WTC11 (cell line): Measurements from ENCODE around the gene ZNF415. TPM values are rescaled to one million over a fixed set of nuclear protein-coding genes. Genes with fewer than 3 reads are reported as not detected.

Source experiments
- ATAC-seq: fragments of 200-7000 bp; cut with Tn5 transposase; 2 replicates; pipeline ENCODE4 v1.10.0; 2021; ENCODE audit warnings: mild to moderate bottlenecking, moderate library complexity
- CTCF ChIA-PET: fragments of 300-600 bp; sonication (Branson Sonifier 250); formaldehyde crosslinking; loops from one replicate; lab custom pipeline; 2021; ENCODE audit warnings: antibody characterized with exemption; lab: Charles Lee
- POLR2A ChIA-PET: fragments of 350-600 bp; sonication (Branson Sonifier 250); formaldehyde crosslinking; loops from one replicate; lab custom pipeline; 2021; ENCODE audit warnings: antibody characterized with exemption; lab: Charles Lee
- DNase-seq: peaks from one replicate; pipeline ENCODE4 v3.0.0; 2021; ENCODE audit warnings: low spot score
- H3K27ac Mint-ChIP-seq: 2 replicates; pipeline ENCODE4 v1.8.0; 2021; ENCODE audit warnings: mixed read lengths
- H3K27me3 Mint-ChIP-seq: 2 replicates; pipeline ENCODE4 v1.8.0; 2021; ENCODE audit warnings: low read depth, mild to moderate bottlenecking, moderate library complexity, mixed read lengths
- H3K36me3 Mint-ChIP-seq: 2 replicates; pipeline ENCODE4 v1.8.0; 2021; ENCODE audit warnings: mixed read lengths
- H3K4me1 Mint-ChIP-seq: 2 replicates; pipeline ENCODE4 v1.8.0; 2022; ENCODE audit warnings: mixed read lengths
- H3K4me3 Mint-ChIP-seq: 2 replicates; pipeline ENCODE4 v1.8.0; 2021; ENCODE audit warnings: mild to moderate bottlenecking, moderate library complexity, mixed read lengths
- H3K9me3 Mint-ChIP-seq: 2 replicates; pipeline ENCODE4 v1.8.0; 2021; ENCODE audit warnings: mixed read lengths
- ATF6 ChIP-seq: sonication (generic); formaldehyde crosslinking; IDR thresholded peaks from 2 replicates; pipeline ENCODE4 v1.8.1; 2023; ENCODE audit warnings: mild to moderate bottlenecking, missing genetic modification reagents
- CDX4 ChIP-seq: fragments of 250-450 bp; sonication (Bioruptor Pico); IDR thresholded peaks from 2 replicates; pipeline ENCODE4 v1.9.0; 2021; ENCODE audit warnings: moderate library complexity, mild to moderate bottlenecking, inconsistent platforms, borderline replicate concordance
- E2F1 ChIP-seq: sonication (generic); formaldehyde crosslinking; IDR thresholded peaks from 2 replicates; pipeline ENCODE4 v1.8.0; 2022; ENCODE audit warnings: mild to moderate bottlenecking, missing genetic modification reagents
- GABPB1 ChIP-seq: sonication (generic); formaldehyde crosslinking; IDR thresholded peaks from 2 replicates; pipeline ENCODE4 v1.8.1; 2023; ENCODE audit warnings: mild to moderate bottlenecking, missing genetic modification reagents
- IRF1 ChIP-seq: sonication (generic); formaldehyde crosslinking; IDR thresholded peaks from 2 replicates; pipeline ENCODE4 v1.8.0; 2023; ENCODE audit warnings: missing genetic modification reagents
- JUN ChIP-seq: sonication (generic); formaldehyde crosslinking; IDR thresholded peaks from 2 replicates; pipeline ENCODE4 v1.8.0; 2023; ENCODE audit warnings: mild to moderate bottlenecking, missing genetic modification reagents
- MAX ChIP-seq: sonication (generic); formaldehyde crosslinking; IDR thresholded peaks from 2 replicates; pipeline ENCODE4 v1.8.0; 2022; ENCODE audit warnings: mild to moderate bottlenecking, missing genetic modification reagents
- MYBL2 ChIP-seq: sonication (generic); formaldehyde crosslinking; IDR thresholded peaks from 2 replicates; pipeline ENCODE4 v1.8.1; 2023; ENCODE audit warnings: mild to moderate bottlenecking, moderate library complexity, missing genetic modification reagents
- PRRX2 ChIP-seq: fragments of 250-450 bp; sonication (Bioruptor Pico); IDR thresholded peaks from 2 replicates; pipeline ENCODE4 v1.8.0; 2021; ENCODE audit warnings: mild to moderate bottlenecking
- STAT6 ChIP-seq: sonication (generic); formaldehyde crosslinking; conservative IDR thresholded peaks from 2 replicates; pipeline ENCODE4 v1.8.1; 2023; ENCODE audit warnings: mild to moderate bottlenecking, low read depth, missing genetic modification reagents, moderate library complexity
- USF1 ChIP-seq: sonication (generic); formaldehyde crosslinking; IDR thresholded peaks from 2 replicates; pipeline ENCODE4 v1.8.0; 2022; ENCODE audit warnings: mild to moderate bottlenecking, missing genetic modification reagents
- ZMAT4 ChIP-seq: fragments of 250-450 bp; sonication (Bioruptor Pico); IDR thresholded peaks from 2 replicates; pipeline ENCODE4 v1.9.0; 2021; ENCODE audit warnings: mild to moderate bottlenecking
- ZNF219 ChIP-seq: sonication (generic); formaldehyde crosslinking; IDR thresholded peaks from 2 replicates; pipeline ENCODE4 v1.8.0; 2023; ENCODE audit warnings: missing genetic modification reagents, mild to moderate bottlenecking, borderline replicate concordance
- ZNF423 ChIP-seq: fragments of 250-450 bp; sonication (Bioruptor Pico); IDR thresholded peaks from 2 replicates; pipeline ENCODE4 v2.1.2; 2022; ENCODE audit warnings: mild to moderate bottlenecking, moderate library complexity
- ZSCAN18 ChIP-seq: fragments of 250-450 bp; sonication (Bioruptor Pico); IDR thresholded peaks from 2 replicates; pipeline ENCODE4 v2.1.2; 2022; ENCODE audit warnings: mild to moderate bottlenecking, moderate library complexity
- total RNA-seq: library from RNA; stranded (reverse); gene quantifications from 3 replicates; pipeline ENCODE4 v1.2.3, GENCODE V29; 2021

ZNF415 gene
- total RNA-seq, 1 experiment from 2014 or later = 11.2 TPM

GRCh38 chr19:53160350-53160749, 27.6 kb upstream of the ZNF415 start (continued):
- no peak for TF ChIP-seq GABPB1 (CRISPR knock-in tag)
- no peak for TF ChIP-seq ATF6

- H3K9me3 Mint-ChIP-seq = peaks cover 18% of the 10 kb centered on the region
- POLR2A ChIA-PET = interaction anchor here (1.0 kb wide), 1 partner anchor 13 kb away, joined by 3 read pairs; no protein-coding TSS in a partner anchor
Observed at GRCh38 chr19:53158119-53158656, 25.5 kb upstream of the ZNF415 start.

GRCh38 chr19:53157626-53158025, 24.9 kb upstream of the ZNF415 start:
- CTCF ChIA-PET = interaction anchor here (1.0 to 3.2 kb wide), 3 partner anchors 66 to 567 kb away, joined by 3 to 23 read pairs (median 3); no protein-coding TSS in a partner anchor
- POLR2A ChIA-PET = no interaction called here
- DNase-seq = peak; percentile 24
- Mint-ChIP-seq H3K4me1 (peaks cover 11% of the 10 kb centered on the region), H3K27me3 (peaks cover 4% of the 10 kb centered on the region; the same call in 1 of the 2 replicates), H3K9me3 (peaks cover 15% of the 10 kb centered on the region), H3K4me3 (peak overlapping the region; percentile 79), H3K36me3 (peaks cover 19% of the 10 kb centered on the region), H3K27ac (no peak overlapping the region)
- peak; percentile 29 for ATAC-seq
- TF ChIP-seq E2F1 (CRISPR knock-in tag) (no peak), IRF1 (CRISPR knock-in tag) (no peak), ZNF423 (CRISPR knock-in tag) (no peak), PRRX2 (no peak), STAT6 (CRISPR knock-in tag) (no peak), ZNF219 (CRISPR knock-in tag) (no peak), JUN (CRISPR knock-in tag) (no peak), ZSCAN18 (CRISPR knock-in tag) (no peak), CDX4 (CRISPR knock-in tag) (no peak)

More at GRCh38 chr19:53158119-53158656, 25.5 kb upstream of the ZNF415 start:
- no peak for TF ChIP-seq ZMAT4 (CRISPR knock-in tag)
- TF ChIP-seq USF1 (CRISPR knock-in tag) = peak; percentile 25; the same call in 1 of the 2 replicates
- TF ChIP-seq MYBL2 (CRISPR knock-in tag) = 0 out of 2 replicates have a peak, but pooled peaks have one; percentile 27
- peak; percentile 77 for TF ChIP-seq MAX (CRISPR knock-in tag)
- Mint-ChIP-seq H3K27me3 (peaks cover 4% of the 10 kb centered on the region), H3K4me3 (peak overlapping the region; percentile 79), H3K36me3 (peaks cover 16% of the 10 kb centered on the region), H3K4me1 (peaks cover 11% of the 10 kb centered on the region), H3K27ac (no peak overlapping the region)
- CTCF ChIA-PET = interaction anchor here (0.8 to 3.2 kb wide), 4 partner anchors 47 to 567 kb away, joined by 3 to 23 read pairs (median 3); no protein-coding TSS in a partner anchor
- ATAC-seq (peak; percentile 37), DNase-seq (peak; percentile 52)
